ENCODE data around the gene DBI. TPM values are rescaled to one million over a fixed set of nuclear protein-coding genes. Genes with fewer than 3 reads are reported as not detected.

Gene DBI
- polyA plus RNA-seq, 3 donors = 126 to 436 (median 398) TPM

DNA sequence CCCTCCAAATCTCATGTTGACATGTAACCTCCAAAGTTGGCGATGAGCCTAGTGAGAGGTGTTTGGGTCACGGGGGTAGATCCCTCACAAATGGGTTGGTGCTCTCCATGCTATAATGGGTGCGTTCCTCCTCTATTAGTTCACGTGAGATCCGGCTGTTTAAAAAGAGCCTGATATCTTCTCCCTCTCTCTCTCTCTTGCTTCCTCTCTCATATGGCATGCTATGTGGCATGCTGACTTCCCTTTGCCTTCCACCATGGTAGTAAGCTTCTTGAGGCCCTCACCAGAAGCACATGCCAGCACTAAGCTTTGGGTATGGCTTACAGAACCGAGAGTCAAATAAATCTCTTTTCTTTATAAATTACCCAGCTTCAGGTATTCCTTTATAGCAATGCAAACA, 39.3 kb upstream of the DBI start:
- no peaks in the 10 kb centered on the region for H3K27me3 ChIP-seq (ENCODE audit: control insufficient read depth in 2 of 2, insufficient read depth in 2 of 2, low read length in 2 of 2)
- WGBS (ENCODE audit: insufficient coverage) = 67% methylated on average over 3 of the region's 6 CpGs
- TF ChIP-seq, protein P1, sequence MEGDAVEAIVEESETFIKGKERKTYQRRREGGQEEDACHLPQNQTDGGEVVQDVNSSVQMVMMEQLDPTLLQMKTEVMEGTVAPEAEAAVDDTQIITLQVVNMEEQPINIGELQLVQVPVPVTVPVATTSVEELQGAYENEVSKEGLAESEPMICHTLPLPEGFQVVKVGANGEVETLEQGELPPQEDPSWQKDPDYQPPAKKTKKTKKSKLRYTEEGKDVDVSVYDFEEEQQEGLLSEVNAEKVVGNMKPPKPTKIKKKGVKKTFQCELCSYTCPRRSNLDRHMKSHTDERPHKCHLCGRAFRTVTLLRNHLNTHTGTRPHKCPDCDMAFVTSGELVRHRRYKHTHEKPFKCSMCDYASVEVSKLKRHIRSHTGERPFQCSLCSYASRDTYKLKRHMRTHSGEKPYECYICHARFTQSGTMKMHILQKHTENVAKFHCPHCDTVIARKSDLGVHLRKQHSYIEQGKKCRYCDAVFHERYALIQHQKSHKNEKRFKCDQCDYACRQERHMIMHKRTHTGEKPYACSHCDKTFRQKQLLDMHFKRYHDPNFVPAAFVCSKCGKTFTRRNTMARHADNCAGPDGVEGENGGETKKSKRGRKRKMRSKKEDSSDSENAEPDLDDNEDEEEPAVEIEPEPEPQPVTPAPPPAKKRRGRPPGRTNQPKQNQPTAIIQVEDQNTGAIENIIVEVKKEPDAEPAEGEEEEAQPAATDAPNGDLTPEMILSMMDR (IDR thresholded peaks at IDR 0.05) = no peak
- no peaks in the 10 kb centered on the region for H3K79me2 ChIP-seq (ENCODE audit: insufficient read depth, low read length)
- no peaks in the 10 kb centered on the region for H3K36me3 ChIP-seq (replicated peaks in 1 of 2; ENCODE audit: control insufficient read depth in 1 of 2, insufficient read depth in 2 of 2, low read length in 2 of 2)
- no peak overlapping the region for H3K27ac ChIP-seq (ENCODE audit: low read depth in 1 of 2, low read length in 2 of 2)
- H3K4me1 Mint-ChIP-seq = peaks cover 12% of the 10 kb centered on the region
- H3K9ac ChIP-seq (ENCODE audit: insufficient read depth, low read length, poor library complexity, severe bottlenecking) = no peak overlapping the region
- H3K27ac Mint-ChIP-seq = peak overlapping the region in 2 of 7 donors; percentile 66 to 85
- H3K9me3 Mint-ChIP-seq = no peaks in the 10 kb centered on the region
- H3K9me3 ChIP-seq (replicated peaks in 1 of 2; ENCODE audit: control insufficient read depth in 1 of 2, insufficient read depth in 1 of 2, low read length in 2 of 2) = no peaks in the 10 kb centered on the region
- intact Hi-C loops (cut with micrococcal nuclease) = no loop called here
- no peak for DNase-seq
- no peak overlapping the region for H3K4me3 ChIP-seq (replicated peaks in 1 of 3; ENCODE audit: low read depth in 2 of 3, low read length in 3 of 3)
- H3K4me1 ChIP-seq (ENCODE audit: control insufficient read depth in 1 of 2, insufficient read depth in 2 of 2, low read length in 2 of 2) = peaks cover 8 to 15% of the 10 kb centered on the region in 2 donors
- H3K4me2 ChIP-seq (replicated peaks; ENCODE audit: extremely low read depth, low read length, poor library complexity, severe bottlenecking) = no peak overlapping the region
- H3K36me3 Mint-ChIP-seq = peaks cover 3 to 7% of the 10 kb centered on the region in 2 donors
- no peaks in the 10 kb centered on the region for H4K20me1 ChIP-seq (ENCODE audit: insufficient read depth, low read length)
- no peak overlapping the region for H3K4me3 Mint-ChIP-seq
- no peak overlapping the region for H2AFZ ChIP-seq (ENCODE audit: insufficient read depth, low read depth, low read length, poor library complexity, severe bottlenecking)
- no peaks in the 10 kb centered on the region for H3K27me3 Mint-ChIP-seq (ENCODE audit: low read depth in 3 of 3)

DNA sequence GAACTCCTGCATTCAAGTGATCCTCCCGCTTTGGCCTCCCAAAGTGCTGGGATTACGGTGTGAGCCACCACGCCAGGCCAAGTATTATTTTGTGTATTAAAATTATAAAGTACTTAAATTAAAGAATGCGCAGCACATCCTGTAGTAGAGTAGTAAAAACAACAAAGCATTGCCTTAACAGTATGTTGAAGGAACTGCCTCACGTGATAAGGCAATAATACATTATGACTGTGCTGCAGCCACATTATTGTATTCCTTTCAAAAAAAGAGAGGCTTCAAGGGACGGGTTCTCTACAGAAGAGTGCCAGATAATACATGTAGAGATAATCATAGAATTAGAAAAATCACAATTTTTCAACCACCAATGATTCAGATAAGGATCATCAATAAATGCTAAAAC, 33.8 kb upstream of the DBI start:
- intact Hi-C loops (cut with micrococcal nuclease) = no loop called here
- Histone ChIP-seq H3K79me2 (ENCODE audit: insufficient read depth, low read length) (no peaks in the 10 kb centered on the region), H3K9me3 (replicated peaks in 1 of 2; ENCODE audit: control insufficient read depth in 1 of 2, insufficient read depth in 1 of 2, low read length in 2 of 2) (no peaks in the 10 kb centered on the region), H2AFZ (ENCODE audit: insufficient read depth, low read depth, low read length, poor library complexity, severe bottlenecking) (no peak overlapping the region), H3K4me1 (ENCODE audit: control insufficient read depth in 1 of 2, insufficient read depth in 2 of 2, low read length in 2 of 2) (peaks cover under 1% of the 10 kb centered on the region in 2 donors), H4K20me1 (ENCODE audit: insufficient read depth, low read length) (no peaks in the 10 kb centered on the region), H3K4me2 (replicated peaks; ENCODE audit: extremely low read depth, low read length, poor library complexity, severe bottlenecking) (no peak overlapping the region), H3K27me3 (ENCODE audit: control insufficient read depth in 2 of 2, insufficient read depth in 2 of 2, low read length in 2 of 2) (no peaks in the 10 kb centered on the region), H3K4me3 (replicated peaks in 1 of 3; ENCODE audit: low read depth in 2 of 3, low read length in 3 of 3) (no peak overlapping the region), H3K36me3 (replicated peaks in 1 of 2; ENCODE audit: control insufficient read depth in 1 of 2, insufficient read depth in 2 of 2, low read length in 2 of 2) (no peaks in the 10 kb centered on the region), H3K9ac (ENCODE audit: insufficient read depth, low read length, poor library complexity, severe bottlenecking) (no peak overlapping the region), H3K27ac (ENCODE audit: low read depth in 1 of 2, low read length in 2 of 2) (no peak overlapping the region)
- Mint-ChIP-seq H3K27ac (peak overlapping the region in 1 of 7 donors; percentile 13), H3K36me3 (peaks cover 10 to 26% of the 10 kb centered on the region in 2 donors), H3K4me1 (peaks cover 4% of the 10 kb centered on the region), H3K9me3 (no peaks in the 10 kb centered on the region), H3K27me3 (ENCODE audit: low read depth in 3 of 3) (no peaks in the 10 kb centered on the region), H3K4me3 (no peak overlapping the region)
- TF ChIP-seq, protein P1 (IDR thresholded peaks at IDR 0.05) = no peak
- DNase-seq = no peak
- WGBS (ENCODE audit: insufficient coverage) = 80% methylated on average over 1 of the region's 6 CpGs
